ENCODE data around the gene PTPRT.

PTPRT gene

DNA sequence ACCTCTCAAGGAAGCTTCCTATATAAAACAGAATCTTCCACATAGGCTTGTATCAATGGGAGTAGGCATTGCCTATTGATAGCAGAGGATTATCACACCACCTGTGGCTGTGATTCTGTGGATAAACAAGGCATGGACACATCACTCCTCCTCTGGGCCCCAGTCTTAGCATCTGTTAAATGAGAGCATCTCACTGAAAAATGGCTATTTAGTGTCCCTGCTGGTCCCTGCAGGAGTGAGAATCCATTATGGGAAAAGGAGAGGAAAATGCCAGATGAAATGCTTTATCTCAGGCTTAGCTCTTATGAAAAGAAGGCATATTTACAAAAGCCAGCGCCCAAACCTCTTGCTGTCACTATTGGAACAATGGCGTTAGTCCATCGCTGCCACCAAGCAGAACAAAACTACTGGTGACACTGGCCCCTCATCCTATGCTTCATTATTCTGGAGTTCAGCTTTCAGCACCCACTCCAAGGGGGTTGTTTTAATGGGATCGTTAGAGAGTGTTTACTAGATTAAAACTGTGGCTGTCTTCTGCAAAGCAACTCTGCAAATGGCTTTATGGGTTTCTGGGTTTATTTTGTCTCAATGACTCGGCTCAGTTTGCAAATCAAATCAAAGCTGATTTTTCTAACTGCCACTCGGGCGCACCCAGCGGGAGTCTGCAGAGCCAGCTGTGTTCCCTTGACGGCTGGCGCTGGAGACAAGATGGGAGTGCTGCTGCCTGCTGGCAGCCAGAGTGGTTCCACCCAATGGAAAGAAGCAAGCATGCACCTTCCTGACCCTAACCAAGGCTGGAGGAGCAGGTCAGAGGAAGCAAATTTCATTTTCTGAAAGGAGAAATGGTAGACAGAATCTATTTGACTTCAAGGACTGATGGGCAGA is 912.7 kb downstream of the PTPRT start:
- TF ChIP-seq, protein P1, sequence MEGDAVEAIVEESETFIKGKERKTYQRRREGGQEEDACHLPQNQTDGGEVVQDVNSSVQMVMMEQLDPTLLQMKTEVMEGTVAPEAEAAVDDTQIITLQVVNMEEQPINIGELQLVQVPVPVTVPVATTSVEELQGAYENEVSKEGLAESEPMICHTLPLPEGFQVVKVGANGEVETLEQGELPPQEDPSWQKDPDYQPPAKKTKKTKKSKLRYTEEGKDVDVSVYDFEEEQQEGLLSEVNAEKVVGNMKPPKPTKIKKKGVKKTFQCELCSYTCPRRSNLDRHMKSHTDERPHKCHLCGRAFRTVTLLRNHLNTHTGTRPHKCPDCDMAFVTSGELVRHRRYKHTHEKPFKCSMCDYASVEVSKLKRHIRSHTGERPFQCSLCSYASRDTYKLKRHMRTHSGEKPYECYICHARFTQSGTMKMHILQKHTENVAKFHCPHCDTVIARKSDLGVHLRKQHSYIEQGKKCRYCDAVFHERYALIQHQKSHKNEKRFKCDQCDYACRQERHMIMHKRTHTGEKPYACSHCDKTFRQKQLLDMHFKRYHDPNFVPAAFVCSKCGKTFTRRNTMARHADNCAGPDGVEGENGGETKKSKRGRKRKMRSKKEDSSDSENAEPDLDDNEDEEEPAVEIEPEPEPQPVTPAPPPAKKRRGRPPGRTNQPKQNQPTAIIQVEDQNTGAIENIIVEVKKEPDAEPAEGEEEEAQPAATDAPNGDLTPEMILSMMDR (conservative IDR thresholded peaks at IDR 0.05; ENCODE audit: control insufficient read depth, insufficient read depth, low read depth, low read length): no peak
- no peak for DNase-seq (ENCODE audit: low read depth)
- H3K4me3 ChIP-seq (ENCODE audit: control insufficient read depth, low read depth, low read length): no peak overlapping the region

DNA sequence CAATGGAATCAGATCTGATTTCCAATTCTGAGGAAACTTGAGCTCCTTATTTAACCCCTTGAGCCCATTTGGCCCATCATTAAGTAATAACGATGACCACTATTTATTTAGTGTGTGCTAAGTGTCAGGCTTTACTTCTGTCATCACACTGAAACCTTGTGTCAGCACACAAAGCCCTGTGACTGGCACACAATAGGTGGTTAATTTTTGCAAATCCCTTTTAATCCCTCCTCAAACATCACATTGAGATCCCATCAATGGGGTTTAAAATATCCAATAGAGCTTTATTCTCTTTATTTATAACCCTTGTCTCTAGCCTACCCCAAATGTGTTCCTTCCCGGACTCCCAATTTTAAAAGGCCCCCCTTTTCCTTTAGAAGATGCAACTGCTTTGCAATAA is 914.7 kb downstream of the PTPRT start:
- no peak for DNase-seq (ENCODE audit: low read depth)
- H3K4me3 ChIP-seq (ENCODE audit: control insufficient read depth, low read depth, low read length): no peak overlapping the region
- TF ChIP-seq, protein P1 (conservative IDR thresholded peaks at IDR 0.05; ENCODE audit: control insufficient read depth, insufficient read depth, low read depth, low read length): no peak

DNA sequence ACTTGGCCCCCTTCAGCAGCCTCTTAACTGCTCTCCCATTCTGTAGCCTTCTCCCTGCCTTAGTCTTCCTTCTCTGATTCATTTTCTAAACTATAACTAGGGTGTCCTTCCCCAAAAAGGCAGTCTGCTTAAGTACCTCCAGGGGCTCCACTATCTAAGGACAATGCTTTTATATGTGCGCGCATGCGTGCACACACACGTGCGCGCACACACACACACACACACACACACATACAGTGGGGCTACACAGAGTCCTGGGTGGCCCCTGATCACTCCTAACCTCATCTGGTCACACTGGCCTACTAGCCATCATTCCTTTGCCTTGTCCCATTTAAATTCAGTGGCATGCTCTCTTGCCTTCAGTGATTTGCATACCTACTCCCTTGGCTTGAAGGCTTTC is 917.2 kb downstream of the PTPRT start:
- no peak for DNase-seq (ENCODE audit: low read depth)
- TF ChIP-seq, protein P1 (conservative IDR thresholded peaks at IDR 0.05; ENCODE audit: control insufficient read depth, insufficient read depth, low read depth, low read length): no peak
- H3K4me3 ChIP-seq (ENCODE audit: control insufficient read depth, low read depth, low read length): no peak overlapping the region

DNA sequence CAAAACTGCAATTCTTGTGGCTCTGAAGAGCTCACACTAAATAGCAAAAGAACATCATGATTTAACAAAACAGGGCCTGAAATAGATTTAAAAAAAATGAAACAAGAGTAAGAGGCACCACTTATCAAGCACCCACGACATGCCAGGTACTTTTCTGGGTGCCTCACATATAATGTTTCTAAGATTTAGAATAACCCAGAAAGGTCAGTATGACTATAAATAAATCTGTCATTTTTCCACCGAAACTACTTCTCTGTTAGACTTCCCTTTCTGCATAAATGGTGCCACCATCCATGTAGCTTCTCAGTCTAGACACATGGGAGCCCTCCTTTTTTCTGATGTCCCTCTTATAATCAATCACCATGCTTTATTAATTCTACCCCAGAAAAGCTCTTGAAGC is 919.2 kb downstream of the PTPRT start:
- H3K4me3 ChIP-seq (ENCODE audit: control insufficient read depth, low read depth, low read length): no peak overlapping the region
- TF ChIP-seq, protein P1 (conservative IDR thresholded peaks at IDR 0.05; ENCODE audit: control insufficient read depth, insufficient read depth, low read depth, low read length): no peak
- DNase-seq (ENCODE audit: low read depth): no peak

DNA sequence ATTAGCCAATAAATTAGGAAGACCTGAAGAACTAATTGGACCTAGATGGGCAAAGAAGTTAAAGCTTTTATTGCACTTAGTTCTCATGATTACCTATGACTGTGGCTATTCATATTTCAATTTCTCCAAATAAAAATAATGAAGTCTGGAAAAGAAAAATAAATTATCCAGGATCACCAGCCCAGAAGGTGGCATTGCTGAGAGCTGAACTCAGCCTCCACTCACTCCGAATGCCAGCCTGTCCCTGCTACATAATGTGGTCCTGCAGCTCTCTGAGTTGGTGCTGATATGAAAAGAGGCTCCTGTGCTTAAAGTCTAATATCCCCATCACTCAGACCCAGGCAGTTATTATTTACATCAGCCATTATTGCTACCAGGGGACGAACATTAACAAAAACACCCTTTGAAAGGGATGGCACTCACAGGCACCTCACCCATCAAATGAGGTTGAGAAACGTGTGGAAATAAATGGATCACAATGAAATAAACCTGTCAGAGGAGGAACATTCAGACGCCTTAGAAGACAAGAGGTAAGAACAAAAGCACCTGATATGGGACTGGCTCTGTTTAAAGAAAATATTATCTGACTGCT is 921.8 kb downstream of the PTPRT start:
- TF ChIP-seq, protein P1 (conservative IDR thresholded peaks at IDR 0.05; ENCODE audit: control insufficient read depth, insufficient read depth, low read depth, low read length): no peak
- H3K4me3 ChIP-seq (ENCODE audit: control insufficient read depth, low read depth, low read length): no peak overlapping the region
- no peak for DNase-seq (ENCODE audit: low read depth)

DNA sequence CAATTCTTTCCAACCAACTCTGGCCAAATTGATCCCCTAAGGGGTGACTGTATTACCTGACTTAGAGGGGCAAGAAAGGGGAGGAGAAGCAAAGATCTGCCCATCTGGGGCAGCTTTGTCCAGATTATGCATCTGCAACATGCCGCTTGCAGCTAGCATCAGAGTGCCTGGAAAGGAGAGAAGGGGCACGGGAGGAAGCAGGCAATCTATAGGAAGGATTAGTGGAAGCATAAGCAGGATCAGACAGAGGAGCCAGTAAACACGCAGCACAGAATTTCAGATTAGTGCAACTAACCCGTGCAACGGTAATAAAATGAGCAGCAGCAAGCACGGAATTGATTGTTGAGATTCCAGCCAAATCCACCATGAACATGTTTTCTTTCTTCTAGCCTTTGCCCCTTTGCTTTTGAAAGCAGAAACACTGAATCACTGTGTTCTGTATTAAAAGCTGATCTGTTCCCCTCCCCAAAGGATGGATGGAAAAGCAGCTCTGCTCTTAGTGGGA is 927.9 kb downstream of the PTPRT start:
- TF ChIP-seq, protein P1 (conservative IDR thresholded peaks at IDR 0.05; ENCODE audit: control insufficient read depth, insufficient read depth, low read depth, low read length): no peak
- no peak for DNase-seq (ENCODE audit: low read depth)
- no peak overlapping the region for H3K4me3 ChIP-seq (ENCODE audit: control insufficient read depth, low read depth, low read length)
